ENCODE measurements around the gene POLK. TPM values are rescaled to one million over a fixed set of nuclear protein-coding genes. Genes with fewer than 3 reads are reported as not detected.

The POLK gene
- total RNA-seq, 1 donor from 2014 or later: 38.2 TPM

DNA sequence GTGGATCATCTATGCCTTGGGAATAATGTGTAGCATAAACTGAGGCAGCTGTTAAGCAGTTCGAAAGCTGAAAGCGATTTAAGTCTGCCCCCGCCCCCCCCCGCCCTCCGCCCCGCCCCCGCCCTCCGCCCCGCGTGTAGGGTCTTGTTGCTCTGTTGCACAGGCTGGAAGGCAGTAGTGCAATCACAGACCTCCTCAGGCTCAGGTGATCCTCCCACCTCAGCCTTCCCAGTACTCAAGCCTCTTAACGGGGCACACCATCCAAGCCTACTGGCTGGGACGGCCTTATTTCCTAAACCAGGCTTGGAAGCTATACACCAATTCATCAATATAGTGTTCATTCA is 100.5 kb downstream of the POLK start:
- intact Hi-C loops (cut with DNase I): no loop called here
- Histone ChIP-seq H3K4me3 (peak overlapping the region; percentile 55), H3K27ac (no peak overlapping the region), H3K36me3 (no peaks in the 10 kb centered on the region), H3K9me3 (no peaks in the 10 kb centered on the region), H3K27me3 (no peaks in the 10 kb centered on the region), H3K4me1 (peaks cover 9% of the 10 kb centered on the region)
- DNase-seq: no peak
- peak; percentile 48 for ATAC-seq
- TF ChIP-seq, protein P1, sequence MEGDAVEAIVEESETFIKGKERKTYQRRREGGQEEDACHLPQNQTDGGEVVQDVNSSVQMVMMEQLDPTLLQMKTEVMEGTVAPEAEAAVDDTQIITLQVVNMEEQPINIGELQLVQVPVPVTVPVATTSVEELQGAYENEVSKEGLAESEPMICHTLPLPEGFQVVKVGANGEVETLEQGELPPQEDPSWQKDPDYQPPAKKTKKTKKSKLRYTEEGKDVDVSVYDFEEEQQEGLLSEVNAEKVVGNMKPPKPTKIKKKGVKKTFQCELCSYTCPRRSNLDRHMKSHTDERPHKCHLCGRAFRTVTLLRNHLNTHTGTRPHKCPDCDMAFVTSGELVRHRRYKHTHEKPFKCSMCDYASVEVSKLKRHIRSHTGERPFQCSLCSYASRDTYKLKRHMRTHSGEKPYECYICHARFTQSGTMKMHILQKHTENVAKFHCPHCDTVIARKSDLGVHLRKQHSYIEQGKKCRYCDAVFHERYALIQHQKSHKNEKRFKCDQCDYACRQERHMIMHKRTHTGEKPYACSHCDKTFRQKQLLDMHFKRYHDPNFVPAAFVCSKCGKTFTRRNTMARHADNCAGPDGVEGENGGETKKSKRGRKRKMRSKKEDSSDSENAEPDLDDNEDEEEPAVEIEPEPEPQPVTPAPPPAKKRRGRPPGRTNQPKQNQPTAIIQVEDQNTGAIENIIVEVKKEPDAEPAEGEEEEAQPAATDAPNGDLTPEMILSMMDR (IDR thresholded peaks at IDR 0.05): no peak

DNA sequence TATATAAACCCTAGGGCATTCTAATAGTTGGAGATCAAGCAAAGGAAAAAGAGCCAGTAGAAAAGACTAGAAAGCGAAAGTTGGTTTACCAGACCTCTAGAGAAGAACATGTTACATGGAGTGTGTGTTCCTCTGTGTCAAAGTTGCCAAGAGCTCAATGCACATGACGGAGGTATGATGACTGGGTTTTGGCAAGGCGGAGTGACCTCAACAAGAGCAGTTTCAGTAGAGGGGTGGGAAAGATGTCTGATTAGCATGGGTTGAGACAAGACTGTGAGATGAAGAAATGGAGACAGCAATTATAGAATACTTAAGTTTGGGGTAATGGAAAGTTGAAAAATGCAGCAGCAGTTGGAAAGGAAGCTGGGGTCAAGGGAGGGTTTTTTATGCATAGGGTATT is 101.2 kb downstream of the POLK start:
- no peaks in the 10 kb centered on the region for H3K27me3 ChIP-seq
- no peak for DNase-seq

DNA sequence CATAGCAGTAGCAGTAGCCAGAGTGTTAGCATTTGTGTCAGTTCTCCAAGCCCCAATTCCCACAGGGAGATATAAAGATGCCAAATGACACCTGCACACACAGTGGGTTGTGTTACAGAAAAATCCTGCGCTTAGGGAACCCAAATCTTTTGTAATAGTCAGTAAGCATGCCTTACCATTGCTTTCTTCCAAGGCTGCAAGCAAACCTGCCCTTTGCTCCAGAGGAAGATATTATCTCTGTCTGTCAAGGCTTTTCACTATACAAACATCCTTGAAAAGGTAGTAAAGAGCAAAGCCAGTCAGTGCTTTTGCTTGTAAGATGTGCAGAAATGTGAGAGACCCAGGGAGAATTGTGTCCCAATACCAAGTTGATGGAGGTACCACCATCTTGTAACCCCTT is 102.5 kb downstream of the POLK start:
- TF ChIP-seq, protein P1 (IDR thresholded peaks at IDR 0.05): no peak
- Histone ChIP-seq H3K4me3 (no peak overlapping the region), H3K9me3 (no peaks in the 10 kb centered on the region), H3K36me3 (no peaks in the 10 kb centered on the region), H3K27ac (no peak overlapping the region), H3K4me1 (peaks cover 9% of the 10 kb centered on the region), H3K27me3 (no peaks in the 10 kb centered on the region)
- no peak for ATAC-seq
- DNase-seq: no peak
- intact Hi-C loops (cut with DNase I): no loop called here

More for the DNA sequence above, 101.2 kb downstream of the POLK start:
- intact Hi-C loops (cut with DNase I): no loop called here
- peaks cover 9% of the 10 kb centered on the region for H3K4me1 ChIP-seq
- no peak for ATAC-seq
- TF ChIP-seq, protein P1 (IDR thresholded peaks at IDR 0.05): no peak
- no peaks in the 10 kb centered on the region for H3K36me3 ChIP-seq
- no peak overlapping the region for H3K27ac ChIP-seq
- no peaks in the 10 kb centered on the region for H3K9me3 ChIP-seq
- no peak overlapping the region for H3K4me3 ChIP-seq

DNA sequence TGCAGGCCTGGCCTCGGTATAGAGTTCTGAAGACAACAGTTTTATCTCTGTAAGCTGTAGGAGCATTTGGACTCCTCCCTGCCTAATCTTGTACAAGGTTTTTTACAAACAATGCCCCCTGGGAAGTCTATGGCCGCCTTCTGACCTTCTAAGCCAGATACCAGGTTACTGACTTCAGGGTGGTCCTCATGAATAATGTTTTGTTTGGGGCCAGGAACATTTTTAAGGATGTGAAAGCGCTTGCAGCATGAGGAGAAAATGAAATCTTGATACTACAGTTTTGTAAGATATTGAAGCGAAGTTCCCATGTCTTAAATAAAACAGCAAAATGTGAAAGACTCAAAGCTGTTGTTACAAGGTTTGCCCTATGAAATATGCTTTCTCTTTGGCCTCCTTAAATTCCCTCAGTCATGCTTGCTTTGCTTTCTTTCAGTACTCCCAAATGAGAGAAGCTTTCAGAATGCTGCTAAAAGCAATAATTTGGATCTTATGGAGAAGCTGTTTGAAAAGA is 104.7 kb downstream of the POLK start:
- no peak for ATAC-seq
- DNase-seq: no peak
- no peaks in the 10 kb centered on the region for H3K9me3 ChIP-seq
- no peak overlapping the region for H3K4me3 ChIP-seq
- no peaks in the 10 kb centered on the region for H3K27me3 ChIP-seq
- no peaks in the 10 kb centered on the region for H3K36me3 ChIP-seq
- intact Hi-C loops (cut with DNase I): no loop called here
- peaks cover 3% of the 10 kb centered on the region for H3K4me1 ChIP-seq
- peak overlapping the region; percentile 7 for H3K27ac ChIP-seq
- TF ChIP-seq, protein P1 (IDR thresholded peaks at IDR 0.05): no peak

DNA sequence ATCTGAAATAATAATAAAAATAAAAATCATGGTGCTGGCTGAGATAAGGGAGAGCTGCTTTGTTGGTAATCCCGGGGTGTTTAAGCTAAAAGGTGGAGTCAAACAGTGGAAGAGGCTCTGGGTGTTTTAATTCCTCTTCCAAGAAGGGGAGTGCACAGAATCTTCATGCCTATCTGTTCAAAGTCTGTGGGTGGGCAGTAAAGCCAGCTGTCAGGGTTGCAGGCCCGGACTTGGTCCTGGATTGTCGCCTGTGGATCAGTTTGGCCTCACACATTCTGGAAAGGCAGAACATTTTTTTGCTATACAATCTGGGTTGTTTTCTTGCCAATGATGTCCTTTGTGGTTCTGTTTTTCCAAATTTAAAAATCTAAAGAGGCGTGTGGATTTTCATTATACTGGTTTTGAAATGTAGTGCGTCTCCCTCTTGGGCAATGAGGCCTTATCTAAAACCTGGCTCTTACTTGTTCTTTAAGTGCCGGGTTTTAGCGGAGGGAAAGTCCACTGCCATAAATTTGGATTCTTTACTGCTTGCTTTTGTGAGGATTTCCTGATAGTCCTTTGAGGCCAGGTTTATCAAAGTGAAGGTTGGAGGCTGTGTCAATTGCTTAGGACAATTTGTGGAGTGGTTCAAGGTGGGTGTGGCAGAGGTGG is 105.4 kb downstream of the POLK start:
- H3K36me3 ChIP-seq: no peaks in the 10 kb centered on the region
- H3K4me3 ChIP-seq: no peak overlapping the region
- peak overlapping the region; percentile 7 for H3K27ac ChIP-seq
- no peaks in the 10 kb centered on the region for H3K27me3 ChIP-seq
- intact Hi-C loops (cut with DNase I): no loop called here
- H3K4me1 ChIP-seq: peaks cover 3% of the 10 kb centered on the region
- DNase-seq (no peak), ATAC-seq (peak; percentile 59)
- TF ChIP-seq, protein P1 (IDR thresholded peaks at IDR 0.05): no peak
- H3K9me3 ChIP-seq: no peaks in the 10 kb centered on the region

Data from upper lobe of right lung (tissue), 1 donor.